ENCODE data around the gene ATXN7L3. TPM values are rescaled to one million over a fixed set of nuclear protein-coding genes. Genes with fewer than 3 reads are reported as not detected.
"Not testable (repeated sequence)": the region's sequence is repeated elsewhere in the genome, so short reads cannot be mapped to it uniquely, and the experiment has no call there.

The ATXN7L3 gene
- total RNA-seq, 1 experiment from 2014 or later: 65.7 TPM

DNA sequence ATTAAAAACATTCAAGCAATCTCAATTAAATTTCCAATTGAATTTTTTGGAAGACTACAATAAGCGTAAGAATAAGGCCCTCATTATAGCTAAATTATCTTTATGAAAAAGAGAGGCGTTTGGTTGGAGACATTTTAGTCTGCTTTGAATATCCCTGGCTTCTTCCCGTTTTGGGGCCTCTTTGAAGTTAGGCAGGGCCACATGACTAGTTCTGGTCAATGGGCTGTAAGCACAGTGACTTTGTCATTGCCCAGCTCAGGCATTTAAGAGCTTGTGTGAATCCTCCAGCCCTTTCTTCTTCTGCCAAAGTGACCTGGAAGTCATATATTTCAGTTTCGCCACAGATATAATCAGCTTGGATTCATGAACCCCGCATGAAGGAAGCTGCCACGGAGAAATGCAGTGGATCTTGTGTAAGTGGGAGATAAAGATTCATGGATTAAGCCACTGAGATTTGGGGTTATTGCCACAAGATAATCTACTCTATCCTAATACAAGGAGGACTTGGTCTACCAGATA is 41.5 kb upstream of the ATXN7L3 start:
- DNase-seq (ENCODE audit: unreplicated experiment): no peak
- intact Hi-C loops (cut with micrococcal nuclease): no loop called here
- Mint-ChIP-seq H3K9me3 (ENCODE audit: unreplicated experiment) (no peaks in the 10 kb centered on the region), H3K4me1 (ENCODE audit: insufficient read depth, unreplicated experiment) (no peaks in the 10 kb centered on the region), H3K4me3 (ENCODE audit: unreplicated experiment) (no peak overlapping the region), H3K27me3 (ENCODE audit: insufficient read depth, unreplicated experiment) (no peaks in the 10 kb centered on the region), H3K27ac (ENCODE audit: low read depth, unreplicated experiment) (no peak overlapping the region), H3K36me3 (ENCODE audit: insufficient read depth, unreplicated experiment) (no peaks in the 10 kb centered on the region)
- ChIA-PET CTCF (no interaction called here), POLR2A (interaction anchor here (0.6 to 1.6 kb wide), 2 partner anchors 10 to 17 kb away, joined by 4 read pairs; no protein-coding TSS in a partner anchor)
- BruUV-seq (replicated peaks): no TSS peak
- TF ChIP-seq, protein P1, sequence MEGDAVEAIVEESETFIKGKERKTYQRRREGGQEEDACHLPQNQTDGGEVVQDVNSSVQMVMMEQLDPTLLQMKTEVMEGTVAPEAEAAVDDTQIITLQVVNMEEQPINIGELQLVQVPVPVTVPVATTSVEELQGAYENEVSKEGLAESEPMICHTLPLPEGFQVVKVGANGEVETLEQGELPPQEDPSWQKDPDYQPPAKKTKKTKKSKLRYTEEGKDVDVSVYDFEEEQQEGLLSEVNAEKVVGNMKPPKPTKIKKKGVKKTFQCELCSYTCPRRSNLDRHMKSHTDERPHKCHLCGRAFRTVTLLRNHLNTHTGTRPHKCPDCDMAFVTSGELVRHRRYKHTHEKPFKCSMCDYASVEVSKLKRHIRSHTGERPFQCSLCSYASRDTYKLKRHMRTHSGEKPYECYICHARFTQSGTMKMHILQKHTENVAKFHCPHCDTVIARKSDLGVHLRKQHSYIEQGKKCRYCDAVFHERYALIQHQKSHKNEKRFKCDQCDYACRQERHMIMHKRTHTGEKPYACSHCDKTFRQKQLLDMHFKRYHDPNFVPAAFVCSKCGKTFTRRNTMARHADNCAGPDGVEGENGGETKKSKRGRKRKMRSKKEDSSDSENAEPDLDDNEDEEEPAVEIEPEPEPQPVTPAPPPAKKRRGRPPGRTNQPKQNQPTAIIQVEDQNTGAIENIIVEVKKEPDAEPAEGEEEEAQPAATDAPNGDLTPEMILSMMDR (IDR thresholded peaks at IDR 0.05; ENCODE audit: unreplicated experiment): no peak

DNA sequence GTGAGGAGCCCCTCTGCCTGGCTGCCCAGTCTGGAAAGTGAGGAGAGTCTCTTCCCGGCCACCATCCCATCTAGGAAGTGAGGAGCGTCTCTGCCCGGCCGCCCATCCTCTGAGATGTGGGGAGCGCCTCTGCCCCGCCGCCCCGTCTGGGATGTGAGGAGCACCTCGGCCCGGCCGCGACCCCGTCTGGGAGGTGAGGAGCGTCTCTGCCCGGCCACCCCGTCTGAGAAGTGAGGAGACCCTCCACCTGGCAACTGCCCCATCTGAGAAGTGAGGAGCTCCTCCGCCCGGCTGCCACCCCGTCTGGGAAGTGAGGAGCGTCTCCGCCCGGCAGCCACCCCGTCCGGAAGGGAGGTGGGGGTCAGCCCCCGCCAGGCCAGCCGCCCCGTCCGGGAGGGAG is 38.2 kb upstream of the ATXN7L3 start:
- POLR2A ChIA-PET; BruUV-seq (replicated peaks); H3K27me3 Mint-ChIP-seq (ENCODE audit: insufficient read depth, unreplicated experiment); H3K27ac Mint-ChIP-seq (ENCODE audit: low read depth, unreplicated experiment); H3K9me3 Mint-ChIP-seq (ENCODE audit: unreplicated experiment); H3K4me3 Mint-ChIP-seq (ENCODE audit: unreplicated experiment); DNase-seq (ENCODE audit: unreplicated experiment); H3K36me3 Mint-ChIP-seq (ENCODE audit: insufficient read depth, unreplicated experiment); CTCF ChIA-PET: not testable (repeated sequence)
- intact Hi-C loops (cut with micrococcal nuclease): loop anchor here (5.0 kb wide), 1 partner anchor 69 kb away; the partner anchor contains the start of gene RUNDC3A
- peaks cover 14% of the 10 kb centered on the region for H3K4me1 Mint-ChIP-seq (ENCODE audit: insufficient read depth, unreplicated experiment)

- ChIA-PET CTCF (interaction anchor here (0.6 kb wide), 1 partner anchor 13 kb away, joined by 3 read pairs; no protein-coding TSS in a partner anchor), POLR2A (interaction anchor here (1.0 kb wide), 1 partner anchor 11 kb away, joined by 3 read pairs; no protein-coding TSS in a partner anchor)
- DNase-seq (ENCODE audit: unreplicated experiment): no peak
- Mint-ChIP-seq H3K27me3 (ENCODE audit: insufficient read depth, unreplicated experiment) (no peaks in the 10 kb centered on the region), H3K36me3 (ENCODE audit: insufficient read depth, unreplicated experiment) (no peaks in the 10 kb centered on the region), H3K4me1 (ENCODE audit: insufficient read depth, unreplicated experiment) (peaks cover 14% of the 10 kb centered on the region), H3K4me3 (ENCODE audit: unreplicated experiment) (no peak overlapping the region), H3K27ac (ENCODE audit: low read depth, unreplicated experiment) (peak overlapping the region; percentile 53), H3K9me3 (ENCODE audit: unreplicated experiment) (no peaks in the 10 kb centered on the region)
- BruUV-seq (replicated peaks): no TSS peak
- TF ChIP-seq, protein P1 (IDR thresholded peaks at IDR 0.05; ENCODE audit: unreplicated experiment): no peak
- intact Hi-C loops (cut with micrococcal nuclease): loop anchor here (5.0 kb wide), 1 partner anchor 71 kb away; the partner anchor contains the start of gene RUNDC3A
Measured at GRCh38 chr17:44236444-44236991, 36.8 kb upstream of the ATXN7L3 start.

DNA sequence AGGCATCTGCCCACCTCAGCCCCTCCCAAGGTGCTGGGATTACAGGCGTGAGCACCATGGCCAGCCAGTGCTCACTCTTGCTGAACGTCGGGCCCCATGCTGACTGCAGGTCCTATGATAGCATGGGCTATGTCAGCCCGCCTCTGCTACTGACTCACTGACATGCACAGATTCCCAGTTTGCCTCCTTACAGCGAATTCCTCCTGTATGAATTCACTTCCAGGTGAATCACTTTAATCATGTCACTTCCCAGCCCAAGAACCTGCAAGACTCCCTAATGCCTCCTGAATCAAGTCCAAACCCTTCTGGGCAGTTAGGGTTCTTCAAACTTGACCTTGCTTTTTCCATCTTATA is 35.9 kb upstream of the ATXN7L3 start:
- ChIA-PET CTCF (no interaction called here), POLR2A (no interaction called here)
- no peaks in the 10 kb centered on the region for H3K9me3 Mint-ChIP-seq (ENCODE audit: unreplicated experiment)
- no peaks in the 10 kb centered on the region for H3K27me3 Mint-ChIP-seq (ENCODE audit: insufficient read depth, unreplicated experiment)
- intact Hi-C loops (cut with micrococcal nuclease): loop anchor here (5.0 kb wide), 1 partner anchor 72 kb away; the partner anchor contains the start of gene RUNDC3A
- H3K36me3 Mint-ChIP-seq (ENCODE audit: insufficient read depth, unreplicated experiment): no peaks in the 10 kb centered on the region
- H3K27ac Mint-ChIP-seq (ENCODE audit: low read depth, unreplicated experiment): peak overlapping the region; percentile 53
- peaks cover 14% of the 10 kb centered on the region for H3K4me1 Mint-ChIP-seq (ENCODE audit: insufficient read depth, unreplicated experiment)
- no TSS peak for BruUV-seq (replicated peaks)
- TF ChIP-seq, protein P1 (IDR thresholded peaks at IDR 0.05; ENCODE audit: unreplicated experiment): no peak
- no peak overlapping the region for H3K4me3 Mint-ChIP-seq (ENCODE audit: unreplicated experiment)
- peak; percentile 86 for DNase-seq (ENCODE audit: unreplicated experiment)

Data from MCF 10A (cell line).